ENCODE data around the gene PRG3.

Gene PRG3

DNA sequence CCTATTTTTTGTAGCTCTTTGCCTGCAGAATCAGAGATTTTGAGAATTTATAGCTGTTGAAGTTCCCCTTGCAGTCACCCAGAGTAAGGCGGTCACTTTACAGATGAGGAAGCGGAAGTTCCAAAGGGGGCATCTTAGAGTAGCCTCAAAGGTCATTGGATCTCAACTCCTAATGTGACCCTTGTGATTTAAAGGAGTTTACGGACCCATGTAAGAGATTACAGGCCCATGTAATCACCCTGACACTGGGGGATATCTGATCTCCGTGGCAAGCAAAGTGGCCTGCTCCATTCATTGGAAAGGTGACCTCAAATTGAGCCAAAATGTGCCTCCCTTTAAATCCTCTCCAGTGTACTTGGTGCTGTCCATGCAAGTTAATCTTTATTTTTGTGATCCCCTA is 27.1 kb downstream of the PRG3 start:
- peaks cover 12% of the 10 kb centered on the region for H3F3A ChIP-seq (ENCODE audit: low read depth)
- H2AFZ ChIP-seq (ENCODE audit: low read length) = no peak overlapping the region
- 0 out of 2 replicates have a peak, but pooled peaks cover 4% of the 10 kb centered on the region for H3K9me3 ChIP-seq (ENCODE audit: insufficient read depth, low read depth, low read length)
- no peaks in the 10 kb centered on the region for H3K27me3 ChIP-seq (ENCODE audit: insufficient read depth, low read length, poor library complexity, severe bottlenecking)
- no peaks in the 10 kb centered on the region for H3K79me2 ChIP-seq (ENCODE audit: insufficient read depth, low read length)
- H3K9me2 ChIP-seq (replicated peaks; ENCODE audit: low read depth, low read length) = no peaks in the 10 kb centered on the region
- H3K4me2 ChIP-seq (ENCODE audit: low read depth, low read length, poor library complexity, severe bottlenecking) = peak overlapping the region; percentile 76
- H3K4me1 ChIP-seq (ENCODE audit: insufficient read depth, low read length, poor library complexity, severe bottlenecking) = peaks cover 50% of the 10 kb centered on the region
- H3K36me3 ChIP-seq (ENCODE audit: insufficient read depth, low read length) = no peaks in the 10 kb centered on the region
- peak overlapping the region; percentile 68 for H3K9ac ChIP-seq (ENCODE audit: low read depth, low read length, poor library complexity, severe bottlenecking)
- TF ChIP-seq, protein P1, sequence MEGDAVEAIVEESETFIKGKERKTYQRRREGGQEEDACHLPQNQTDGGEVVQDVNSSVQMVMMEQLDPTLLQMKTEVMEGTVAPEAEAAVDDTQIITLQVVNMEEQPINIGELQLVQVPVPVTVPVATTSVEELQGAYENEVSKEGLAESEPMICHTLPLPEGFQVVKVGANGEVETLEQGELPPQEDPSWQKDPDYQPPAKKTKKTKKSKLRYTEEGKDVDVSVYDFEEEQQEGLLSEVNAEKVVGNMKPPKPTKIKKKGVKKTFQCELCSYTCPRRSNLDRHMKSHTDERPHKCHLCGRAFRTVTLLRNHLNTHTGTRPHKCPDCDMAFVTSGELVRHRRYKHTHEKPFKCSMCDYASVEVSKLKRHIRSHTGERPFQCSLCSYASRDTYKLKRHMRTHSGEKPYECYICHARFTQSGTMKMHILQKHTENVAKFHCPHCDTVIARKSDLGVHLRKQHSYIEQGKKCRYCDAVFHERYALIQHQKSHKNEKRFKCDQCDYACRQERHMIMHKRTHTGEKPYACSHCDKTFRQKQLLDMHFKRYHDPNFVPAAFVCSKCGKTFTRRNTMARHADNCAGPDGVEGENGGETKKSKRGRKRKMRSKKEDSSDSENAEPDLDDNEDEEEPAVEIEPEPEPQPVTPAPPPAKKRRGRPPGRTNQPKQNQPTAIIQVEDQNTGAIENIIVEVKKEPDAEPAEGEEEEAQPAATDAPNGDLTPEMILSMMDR (conservative IDR thresholded peaks at IDR 0.05; ENCODE audit: low read length) = no peak
- TF ChIP-seq EZH2phosphoT487 (IDR thresholded peaks at IDR 0.05; ENCODE audit: borderline replicate concordance) = no peak
- H4K20me1 ChIP-seq (ENCODE audit: insufficient read depth, low read length, poor library complexity, severe bottlenecking) = no peaks in the 10 kb centered on the region
- H3K4me3 ChIP-seq (ENCODE audit: low read length, poor library complexity, severe bottlenecking) = peak overlapping the region; percentile 62

DNA sequence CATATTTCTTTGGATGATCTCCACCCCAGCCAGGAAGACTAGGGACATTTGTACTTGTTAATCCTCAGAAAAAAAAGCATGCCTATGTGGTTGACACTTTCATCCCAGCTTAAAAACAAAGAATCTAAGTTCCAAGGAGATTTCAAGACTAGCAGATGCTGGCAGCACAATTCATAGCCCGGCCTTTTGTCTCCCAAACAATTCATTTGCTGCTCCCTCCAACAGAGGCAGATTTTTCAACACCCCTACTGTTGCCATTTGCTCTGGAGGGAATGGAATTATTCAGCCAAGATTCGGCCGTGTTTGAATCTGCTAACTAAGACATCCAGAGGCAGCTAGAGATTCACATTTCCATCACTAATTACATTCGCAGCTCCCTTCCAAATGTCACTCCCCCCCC is 27.5 kb downstream of the PRG3 start:
- no peaks in the 10 kb centered on the region for H3K27me3 ChIP-seq (ENCODE audit: insufficient read depth, low read length, poor library complexity, severe bottlenecking)
- no peak for TF ChIP-seq EZH2phosphoT487 (IDR thresholded peaks at IDR 0.05; ENCODE audit: borderline replicate concordance)
- TF ChIP-seq, protein P1 (conservative IDR thresholded peaks at IDR 0.05; ENCODE audit: low read length) = no peak
- peaks cover 50% of the 10 kb centered on the region for H3K4me1 ChIP-seq (ENCODE audit: insufficient read depth, low read length, poor library complexity, severe bottlenecking)
- H3K79me2 ChIP-seq (ENCODE audit: insufficient read depth, low read length) = no peaks in the 10 kb centered on the region
- H3K9me3 ChIP-seq (ENCODE audit: insufficient read depth, low read depth, low read length) = 0 out of 2 replicates have a peak, but pooled peaks cover 4% of the 10 kb centered on the region
- H4K20me1 ChIP-seq (ENCODE audit: insufficient read depth, low read length, poor library complexity, severe bottlenecking) = no peaks in the 10 kb centered on the region
- no peaks in the 10 kb centered on the region for H3K9me2 ChIP-seq (replicated peaks; ENCODE audit: low read depth, low read length)
- 0 out of 2 replicates have a peak overlapping the region, but pooled peaks have one; percentile 17 for H2AFZ ChIP-seq (ENCODE audit: low read length)
- H3K9ac ChIP-seq (ENCODE audit: low read depth, low read length, poor library complexity, severe bottlenecking) = peak overlapping the region; percentile 68
- H3K4me2 ChIP-seq (ENCODE audit: low read depth, low read length, poor library complexity, severe bottlenecking) = peak overlapping the region; percentile 76
- no peaks in the 10 kb centered on the region for H3K36me3 ChIP-seq (ENCODE audit: insufficient read depth, low read length)
- H3F3A ChIP-seq (ENCODE audit: low read depth) = peaks cover 12% of the 10 kb centered on the region
- no peak overlapping the region for H3K4me3 ChIP-seq (ENCODE audit: low read length, poor library complexity, severe bottlenecking)

DNA sequence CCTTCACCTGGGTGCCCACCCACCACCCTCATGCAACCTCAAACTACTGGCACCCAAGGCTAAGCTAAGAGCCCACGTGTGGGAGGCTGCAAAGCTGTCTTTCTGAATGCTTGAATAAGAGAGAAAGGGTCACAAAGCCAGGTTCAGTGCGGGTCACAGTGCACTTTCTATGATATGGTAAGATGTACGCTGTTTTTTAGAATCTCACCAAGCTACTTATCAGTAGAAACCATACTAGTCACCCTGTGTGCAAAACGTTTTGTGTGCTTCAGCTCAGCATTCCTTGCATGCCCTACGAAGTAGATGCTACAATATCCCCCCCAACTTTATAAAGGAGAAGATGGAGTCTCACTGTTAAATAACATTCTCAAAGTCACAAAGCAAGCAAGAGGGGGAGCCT is 27.9 kb downstream of the PRG3 start:
- Histone ChIP-seq H3K4me1 (ENCODE audit: insufficient read depth, low read length, poor library complexity, severe bottlenecking) (peaks cover 48% of the 10 kb centered on the region), H3K9me2 (replicated peaks; ENCODE audit: low read depth, low read length) (no peaks in the 10 kb centered on the region), H3K4me2 (ENCODE audit: low read depth, low read length, poor library complexity, severe bottlenecking) (peak overlapping the region; percentile 76), H3F3A (ENCODE audit: low read depth) (peaks cover 11% of the 10 kb centered on the region), H4K20me1 (ENCODE audit: insufficient read depth, low read length, poor library complexity, severe bottlenecking) (no peaks in the 10 kb centered on the region), H3K27me3 (ENCODE audit: insufficient read depth, low read length, poor library complexity, severe bottlenecking) (no peaks in the 10 kb centered on the region), H3K9ac (ENCODE audit: low read depth, low read length, poor library complexity, severe bottlenecking) (peak overlapping the region; percentile 68), H3K79me2 (ENCODE audit: insufficient read depth, low read length) (no peaks in the 10 kb centered on the region), H3K9me3 (ENCODE audit: insufficient read depth, low read depth, low read length) (0 out of 2 replicates have a peak, but pooled peaks cover 4% of the 10 kb centered on the region), H2AFZ (ENCODE audit: low read length) (0 out of 2 replicates have a peak overlapping the region, but pooled peaks have one; percentile 17), H3K36me3 (ENCODE audit: insufficient read depth, low read length) (no peaks in the 10 kb centered on the region), H3K4me3 (ENCODE audit: low read length, poor library complexity, severe bottlenecking) (no peak overlapping the region)
- TF ChIP-seq, protein P1 (conservative IDR thresholded peaks at IDR 0.05; ENCODE audit: low read length) = no peak
